ENCODE measurements around the gene STK24. TPM values are rescaled to one million over a fixed set of nuclear protein-coding genes. Genes with fewer than 3 reads are reported as not detected.

Gene STK24
- total RNA-seq, 2 donors from 2014 or later, result 35.0 to 56.7 TPM

DNA sequence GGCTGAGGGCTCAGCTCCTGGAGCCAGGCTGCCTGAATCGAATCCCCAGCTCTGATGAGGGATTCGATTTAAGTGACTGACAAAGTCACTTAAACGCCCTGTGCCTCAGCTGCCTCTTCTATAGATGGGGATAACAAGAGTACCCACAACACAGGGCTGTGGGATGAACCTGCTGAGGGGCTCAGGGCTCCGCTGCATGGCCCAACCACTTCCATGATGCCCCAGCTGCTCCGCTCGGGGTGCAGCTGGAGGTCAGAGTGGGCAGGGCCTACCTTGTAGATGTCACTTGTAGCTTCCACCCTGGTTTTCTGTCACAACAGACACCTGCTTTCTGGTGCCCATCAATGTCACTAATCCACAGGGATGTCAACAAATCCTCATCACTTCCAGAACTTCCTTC lies 39.2 kb downstream of the STK24 start:
- H3K9me3 ChIP-seq, result no peaks in the 10 kb centered on the region
- peaks cover 60% of the 10 kb centered on the region for H3K4me1 ChIP-seq
- no peak for DNase-seq
- 89 to 91% methylated on average over 6 of the region's 6 CpGs for WGBS, 2 donors
- no peak for ATAC-seq
- no peaks in the 10 kb centered on the region for H3K36me3 ChIP-seq (replicated peaks in 1 of 2; ENCODE audit: insufficient read depth in 1 of 2, low read depth in 2 of 2)
- TF ChIP-seq, protein P1, sequence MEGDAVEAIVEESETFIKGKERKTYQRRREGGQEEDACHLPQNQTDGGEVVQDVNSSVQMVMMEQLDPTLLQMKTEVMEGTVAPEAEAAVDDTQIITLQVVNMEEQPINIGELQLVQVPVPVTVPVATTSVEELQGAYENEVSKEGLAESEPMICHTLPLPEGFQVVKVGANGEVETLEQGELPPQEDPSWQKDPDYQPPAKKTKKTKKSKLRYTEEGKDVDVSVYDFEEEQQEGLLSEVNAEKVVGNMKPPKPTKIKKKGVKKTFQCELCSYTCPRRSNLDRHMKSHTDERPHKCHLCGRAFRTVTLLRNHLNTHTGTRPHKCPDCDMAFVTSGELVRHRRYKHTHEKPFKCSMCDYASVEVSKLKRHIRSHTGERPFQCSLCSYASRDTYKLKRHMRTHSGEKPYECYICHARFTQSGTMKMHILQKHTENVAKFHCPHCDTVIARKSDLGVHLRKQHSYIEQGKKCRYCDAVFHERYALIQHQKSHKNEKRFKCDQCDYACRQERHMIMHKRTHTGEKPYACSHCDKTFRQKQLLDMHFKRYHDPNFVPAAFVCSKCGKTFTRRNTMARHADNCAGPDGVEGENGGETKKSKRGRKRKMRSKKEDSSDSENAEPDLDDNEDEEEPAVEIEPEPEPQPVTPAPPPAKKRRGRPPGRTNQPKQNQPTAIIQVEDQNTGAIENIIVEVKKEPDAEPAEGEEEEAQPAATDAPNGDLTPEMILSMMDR (IDR thresholded peaks at IDR 0.05), result no peak
- no peak for TF ChIP-seq POLR2A (IDR thresholded peaks at IDR 0.05)
- H3K27me3 ChIP-seq, result no peaks in the 10 kb centered on the region
- H3K4me3 ChIP-seq, result no peak overlapping the region
- intact Hi-C loops (cut with DNase I), result no loop called here
- H3K27ac ChIP-seq, result no peak overlapping the region

DNA sequence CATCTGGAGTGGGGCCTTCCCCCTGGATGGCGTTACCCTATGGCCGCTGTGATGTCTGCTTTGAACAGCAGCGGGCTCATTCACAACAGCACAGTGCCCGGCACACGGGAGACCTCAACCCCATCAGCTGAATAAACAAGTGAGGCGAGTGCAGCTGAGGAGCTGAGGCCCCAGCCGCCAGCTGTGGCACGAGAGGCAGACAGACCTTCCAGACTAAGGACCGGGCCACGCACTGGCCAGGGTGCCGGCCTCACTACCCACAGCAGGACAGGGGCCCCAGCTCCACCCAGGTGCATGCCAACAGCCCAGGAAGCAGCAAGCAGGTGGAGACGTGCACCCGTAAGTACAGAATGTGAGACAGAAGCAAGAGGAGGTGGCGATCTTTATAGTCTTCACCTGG lies 39.6 kb downstream of the STK24 start:
- no peak for TF ChIP-seq POLR2A (IDR thresholded peaks at IDR 0.05)
- TF ChIP-seq, protein P1 (IDR thresholded peaks at IDR 0.05), result no peak
- no peaks in the 10 kb centered on the region for H3K36me3 ChIP-seq (replicated peaks in 1 of 2; ENCODE audit: insufficient read depth in 1 of 2, low read depth in 2 of 2)
- H3K27ac ChIP-seq, result peak overlapping the region in 1 of 4 donors; percentile 61
- DNase-seq (no peak), ATAC-seq (no peak)
- peaks cover 56% of the 10 kb centered on the region for H3K4me1 ChIP-seq
- no peak overlapping the region for H3K4me3 ChIP-seq
- WGBS, 2 donors, result 91 to 93% methylated on average over 11 to 14 of the region's 14 CpGs
- no peaks in the 10 kb centered on the region for H3K27me3 ChIP-seq
- intact Hi-C loops (cut with DNase I), result no loop called here
- H3K9me3 ChIP-seq, result no peaks in the 10 kb centered on the region

DNA sequence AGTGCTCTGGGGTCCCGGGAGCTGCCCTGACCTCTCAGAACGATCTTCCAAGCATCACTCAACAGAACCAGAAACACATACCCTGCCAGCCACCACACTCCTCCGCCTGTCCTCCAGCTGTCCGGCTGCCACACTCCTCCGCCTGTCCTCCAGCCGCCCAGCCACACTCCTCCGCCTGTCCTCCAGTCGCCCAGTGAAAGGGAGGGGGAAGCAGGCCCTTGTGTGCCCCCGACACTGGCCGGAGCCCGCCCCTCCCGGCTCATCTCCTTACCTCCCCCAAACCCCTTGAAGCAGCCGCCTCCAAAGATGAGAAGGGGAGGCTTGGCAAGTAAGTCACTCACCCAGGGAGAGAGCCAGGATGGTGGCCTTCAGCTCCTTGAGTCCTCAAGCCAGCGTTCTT lies 40.2 kb downstream of the STK24 start:
- Histone ChIP-seq H3K4me3 (no peak overlapping the region), H3K9me3 (no peaks in the 10 kb centered on the region), H3K36me3 (replicated peaks in 1 of 2; ENCODE audit: insufficient read depth in 1 of 2, low read depth in 2 of 2) (no peaks in the 10 kb centered on the region), H3K27me3 (no peaks in the 10 kb centered on the region), H3K27ac (peak overlapping the region in 3 of 4 donors; percentile 43 to 61 (median 50)), H3K4me1 (peaks cover 51% of the 10 kb centered on the region)
- no peak for DNase-seq
- intact Hi-C loops (cut with DNase I), result no loop called here
- WGBS, 2 donors, result 94 to 100% methylated on average over 11 to 13 of the region's 14 CpGs
- TF ChIP-seq POLR2A (IDR thresholded peaks at IDR 0.05), result no peak
- no peak for ATAC-seq

DNA sequence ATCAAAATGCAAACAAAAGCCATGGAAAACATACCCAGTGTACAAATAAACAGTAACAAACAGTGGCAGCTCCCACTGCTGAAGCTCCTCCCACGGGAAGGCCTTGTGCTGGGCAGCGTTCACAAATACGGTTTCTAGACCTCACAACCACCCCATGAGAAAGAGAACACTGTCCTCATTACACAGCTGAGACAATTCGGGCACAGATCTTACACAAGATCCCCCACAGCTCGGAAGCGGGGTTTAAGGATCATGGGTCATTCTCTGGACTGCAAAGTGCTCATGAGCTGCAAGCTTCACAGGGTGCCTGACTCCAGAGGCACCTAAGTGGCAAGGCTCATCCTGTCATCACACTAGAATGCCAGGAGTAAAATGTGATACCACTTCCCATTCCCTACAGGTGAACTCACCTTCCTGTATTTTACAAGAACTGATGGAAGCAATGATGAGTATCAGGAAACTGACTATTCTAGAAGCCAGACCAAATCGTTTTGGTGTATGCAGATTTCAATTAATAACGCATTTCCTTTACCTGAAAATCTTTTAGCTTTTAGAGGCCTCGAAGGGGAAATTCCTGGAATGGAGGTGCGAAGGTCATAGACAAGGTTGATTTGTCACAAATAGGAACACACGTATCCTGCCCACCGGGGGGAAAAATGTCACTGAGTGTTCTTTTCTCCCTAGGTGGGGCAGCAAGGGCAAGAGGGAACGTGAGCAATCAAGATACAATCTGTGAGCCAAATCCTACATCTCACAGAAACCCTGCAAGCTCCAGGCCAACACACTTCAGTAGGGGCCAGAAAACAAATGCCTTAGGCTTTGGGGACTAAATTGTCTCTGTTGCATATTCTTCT lies 41.2 kb downstream of the STK24 start:
- H3K27ac ChIP-seq, result peak overlapping the region in 3 of 4 donors; percentile 43 to 61 (median 50)
- 29 to 33% methylated on average over 12 to 13 of the region's 13 CpGs for WGBS, 2 donors
- intact Hi-C loops (cut with DNase I), result no loop called here
- H3K4me1 ChIP-seq, result peaks cover 44% of the 10 kb centered on the region
- no peaks in the 10 kb centered on the region for H3K9me3 ChIP-seq
- TF ChIP-seq, protein P1 (IDR thresholded peaks at IDR 0.05), result no peak
- no peak for TF ChIP-seq POLR2A (IDR thresholded peaks at IDR 0.05)
- ATAC-seq, result peak; percentile 47
- DNase-seq, result peak in 1 of 4 donors; percentile 49
- no peak overlapping the region for H3K4me3 ChIP-seq
- no peaks in the 10 kb centered on the region for H3K27me3 ChIP-seq
- H3K36me3 ChIP-seq (replicated peaks in 1 of 2; ENCODE audit: insufficient read depth in 1 of 2, low read depth in 2 of 2), result no peaks in the 10 kb centered on the region

DNA sequence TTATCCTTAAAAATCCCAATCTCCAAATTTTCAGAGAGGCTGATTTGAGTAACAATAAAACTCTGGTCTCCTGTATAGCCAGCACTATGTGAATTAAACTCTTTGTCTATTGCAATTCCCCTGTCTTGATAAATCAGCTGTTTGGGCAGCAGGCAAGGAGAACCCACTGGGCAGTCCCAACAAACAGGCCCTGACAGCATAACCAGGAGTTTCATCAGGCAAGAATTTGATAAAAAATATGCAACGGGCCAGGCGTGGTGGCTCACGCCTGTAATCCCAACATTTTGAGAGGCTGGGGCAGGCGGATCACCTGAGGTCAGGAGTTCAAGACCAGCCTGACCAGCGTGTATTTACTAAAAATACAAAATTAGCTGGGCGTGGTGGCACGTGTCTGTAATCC lies 42.1 kb downstream of the STK24 start:
- Histone ChIP-seq H3K4me3 (no peak overlapping the region), H3K9me3 (no peaks in the 10 kb centered on the region), H3K27me3 (no peaks in the 10 kb centered on the region), H3K27ac (peak overlapping the region in 1 of 4 donors; percentile 43), H3K4me1 (peaks cover 40% of the 10 kb centered on the region), H3K36me3 (replicated peaks in 1 of 2; ENCODE audit: insufficient read depth in 1 of 2, low read depth in 2 of 2) (no peaks in the 10 kb centered on the region)
- TF ChIP-seq, protein P1 (IDR thresholded peaks at IDR 0.05), result no peak
- TF ChIP-seq POLR2A (IDR thresholded peaks at IDR 0.05), result no peak
- 83 to 89% methylated on average over 7 of the region's 7 CpGs for WGBS, 2 donors
- ATAC-seq, result no peak
- intact Hi-C loops (cut with DNase I), result no loop called here
- DNase-seq, result no peak
